NOMO-1 treated with DMSO at 0.1 percent for 48 hours (cell line): ENCODE measurements around the gene CTSG.
"Not testable (repeated sequence)": the region's sequence is repeated elsewhere in the genome, so short reads cannot be mapped to it uniquely, and the experiment has no call there.

Source experiments
- DNase-seq: peaks from one replicate; lab custom pipeline; 2025; ENCODE audit not compliant: unreplicated experiment; lab: John Stamatoyannopoulos, UW

Gene CTSG

DNA sequence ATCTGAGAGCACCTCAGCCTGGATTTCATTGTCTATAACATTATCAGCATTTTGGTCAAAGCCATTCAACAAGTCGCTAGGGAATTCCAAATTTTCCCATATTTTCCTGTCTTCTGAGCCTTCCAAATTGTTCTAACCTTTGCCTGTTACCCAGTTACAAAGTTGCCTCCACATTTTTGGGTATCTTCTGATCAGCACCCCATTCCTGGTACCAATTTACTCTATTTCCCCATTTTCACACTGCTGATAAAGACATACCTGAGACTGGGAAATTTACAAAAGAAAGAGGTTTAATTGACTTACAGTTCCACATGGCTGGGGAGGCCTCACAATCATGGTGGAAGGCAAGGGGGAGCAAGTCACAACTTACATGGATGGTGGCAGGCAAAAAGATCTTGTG, 27.0 kb downstream of the CTSG start:
- DNase-seq = not testable (repeated sequence)

DNA sequence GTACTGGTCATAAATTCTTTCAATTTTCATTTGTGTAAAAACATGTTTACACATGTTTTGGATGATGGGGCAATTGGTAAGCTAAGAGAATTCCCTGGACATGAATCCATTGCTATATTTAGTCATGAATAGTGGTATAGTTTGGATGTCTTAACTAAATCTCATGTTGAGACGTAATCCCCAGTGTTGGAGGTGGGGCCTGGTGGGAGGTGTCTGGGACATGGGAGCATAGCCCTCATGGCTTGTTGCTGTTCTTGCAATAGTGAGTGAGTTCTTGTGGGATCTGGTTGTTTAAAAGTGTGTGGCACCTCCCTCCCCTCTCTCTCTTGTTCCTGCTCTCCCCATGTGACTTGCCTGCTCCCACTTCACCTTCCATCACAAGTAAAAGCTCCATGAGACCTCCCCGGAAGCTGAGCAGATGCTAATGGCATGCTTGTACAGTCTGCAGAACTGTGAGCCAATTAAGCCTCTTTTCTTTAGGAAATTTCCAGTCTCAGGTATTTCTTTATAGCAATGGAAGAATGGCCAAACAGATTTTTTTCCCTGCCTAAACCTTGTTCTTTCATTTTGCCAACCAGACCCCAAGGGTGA, 33.6 kb downstream of the CTSG start:
- DNase-seq = no peak

DNA sequence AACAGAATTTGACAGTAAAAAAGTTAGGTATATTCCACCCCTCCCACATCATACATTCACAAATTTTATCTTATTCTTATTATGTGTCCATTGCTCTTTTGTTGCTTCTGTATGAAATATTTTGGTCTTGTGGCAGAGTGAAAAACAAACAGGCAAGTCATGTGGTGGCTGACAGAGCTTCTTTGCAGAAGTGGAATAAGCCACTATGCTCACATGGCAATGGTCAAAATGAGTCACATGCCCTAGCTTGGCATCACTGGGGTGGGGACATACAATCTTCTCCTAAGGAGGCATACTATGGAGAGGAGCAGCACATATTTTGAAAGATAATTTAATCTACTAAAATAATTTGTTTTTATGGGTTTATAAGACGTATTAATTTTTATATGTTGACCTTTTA, 40.3 kb downstream of the CTSG start:
- peak; percentile 39 for DNase-seq

DNA sequence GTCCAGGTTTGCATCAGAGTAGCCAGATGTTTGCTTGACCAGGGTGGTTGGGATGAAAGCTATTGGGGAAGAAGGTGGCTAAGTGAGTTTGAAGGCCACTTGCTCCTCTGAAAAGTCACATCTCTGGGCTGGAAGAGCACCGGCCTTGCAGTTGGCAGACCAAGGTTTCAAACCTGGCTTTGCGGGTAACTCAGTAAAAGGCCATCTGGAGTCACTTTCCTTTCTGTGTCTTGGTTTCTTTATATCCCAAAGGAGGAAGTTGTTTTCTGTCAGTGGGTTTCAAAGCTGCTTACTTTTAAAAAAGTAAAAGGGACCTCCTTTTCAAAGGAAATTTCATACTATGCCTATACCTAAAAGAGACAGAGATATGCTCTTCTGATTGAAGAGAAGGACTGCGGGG, 41.8 kb downstream of the CTSG start:
- peak; percentile 53 for DNase-seq

DNA sequence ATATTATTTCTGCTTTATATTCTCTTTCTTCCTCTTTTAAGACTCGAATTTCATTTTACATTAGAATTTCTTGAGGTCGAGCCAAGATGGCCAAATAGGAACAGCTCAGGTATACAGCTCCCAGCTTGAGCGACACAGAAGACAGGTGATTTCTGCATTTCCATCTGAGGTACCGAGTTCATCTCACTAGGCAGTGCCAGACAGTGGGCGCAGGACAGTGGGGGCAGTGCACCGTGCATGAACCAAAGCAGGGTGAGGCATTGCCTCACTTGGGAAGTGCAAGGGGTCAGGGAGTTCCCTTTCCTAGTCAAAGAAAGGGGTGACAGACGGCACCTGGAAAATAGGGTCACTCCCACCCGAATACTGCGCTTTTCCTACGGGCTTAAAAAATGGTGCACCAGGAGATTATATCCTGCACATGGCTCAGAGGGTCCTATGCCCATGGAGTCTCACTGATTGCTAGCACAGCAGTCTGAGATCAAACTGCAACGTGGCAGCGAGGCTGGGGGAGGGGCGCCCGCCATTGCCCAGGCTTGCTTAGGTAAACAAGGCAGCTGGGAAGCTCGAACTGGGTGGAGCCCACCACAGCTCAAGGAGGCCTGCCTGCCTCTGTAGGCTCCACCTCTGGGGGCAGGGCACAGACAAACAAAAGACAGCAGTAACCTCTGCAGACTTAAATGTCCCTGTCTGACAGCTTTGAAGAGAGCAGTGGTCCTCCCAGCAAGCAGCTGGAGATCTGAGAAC, 50.0 kb downstream of the CTSG start:
- DNase-seq = not testable (repeated sequence)
